Measurements from ENCODE around the gene CGN.

CGN gene

DNA sequence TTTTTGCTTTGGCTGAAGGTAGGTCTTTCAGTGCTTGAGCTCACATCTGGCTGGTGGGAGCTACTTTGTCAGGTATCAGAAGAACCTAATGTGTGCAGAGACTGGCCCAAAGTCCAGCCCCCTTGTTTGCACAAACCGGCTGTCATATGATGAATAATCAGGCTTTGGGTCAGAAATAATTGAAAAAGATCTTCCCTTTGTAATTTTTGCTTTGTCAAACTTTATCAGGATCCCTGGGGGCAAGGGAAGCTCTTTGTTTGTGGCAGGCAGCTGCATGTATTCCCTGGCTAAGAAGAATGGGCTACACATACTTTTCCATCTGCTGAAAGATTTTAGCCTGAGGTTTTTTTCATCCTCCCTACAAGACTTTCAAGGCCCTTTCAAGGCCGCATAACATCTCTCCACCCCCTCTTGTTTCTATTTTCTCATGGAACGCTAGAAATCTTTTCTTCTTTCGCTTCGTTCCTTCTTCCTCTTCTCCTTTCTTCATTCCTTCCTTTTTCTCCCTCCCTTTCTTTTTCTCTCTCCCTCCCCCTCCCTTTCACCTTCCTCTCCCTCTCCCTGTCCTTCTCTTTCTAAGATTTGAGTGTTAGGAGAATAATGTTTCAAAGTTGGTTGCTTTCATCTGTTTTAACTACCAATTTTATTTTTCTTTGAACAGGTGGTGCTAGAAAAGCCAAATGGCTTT is 54.5 kb downstream of the CGN start:
- no peak for DNase-seq (ENCODE audit: insufficient read length)
- TF ChIP-seq POLR2A (IDR thresholded peaks at IDR 0.05; ENCODE audit: low read depth, low read length) (no peak), POLR2AphosphoS5 (IDR thresholded peaks at IDR 0.05; ENCODE audit: low read depth, low read length) (no peak), TAF1 (IDR thresholded peaks at IDR 0.05; ENCODE audit: borderline replicate concordance, low read depth, low read length) (no peak)
- FAIRE-seq, result no peak

DNA sequence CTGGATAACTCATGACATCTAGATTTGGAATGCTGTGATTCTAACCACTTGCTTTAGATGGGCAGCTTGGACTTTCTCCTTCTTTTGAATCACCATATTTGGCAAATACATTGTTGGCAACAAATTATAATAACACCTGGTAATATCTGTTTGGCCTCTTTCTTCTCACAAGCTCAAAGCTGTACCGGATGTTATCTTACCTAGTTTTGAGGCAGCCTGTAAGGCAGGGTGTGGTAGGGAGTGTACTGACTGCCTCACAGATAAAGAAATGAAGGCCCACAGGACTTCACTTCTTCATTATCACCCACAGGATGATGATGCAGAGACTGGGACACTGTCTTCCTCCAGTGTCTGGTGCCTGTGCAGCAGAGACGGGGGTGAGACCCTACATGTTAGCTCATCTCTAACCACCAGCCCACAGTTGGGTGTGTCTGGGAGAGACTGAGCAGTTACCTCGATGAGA is 57.5 kb downstream of the CGN start:
- FAIRE-seq, result no peak
- DNase-seq (ENCODE audit: insufficient read length), result no peak
- TF ChIP-seq POLR2A (IDR thresholded peaks at IDR 0.05; ENCODE audit: low read depth, low read length) (no peak), TAF1 (IDR thresholded peaks at IDR 0.05; ENCODE audit: borderline replicate concordance, low read depth, low read length) (no peak), POLR2AphosphoS5 (IDR thresholded peaks at IDR 0.05; ENCODE audit: low read depth, low read length) (no peak)

DNA sequence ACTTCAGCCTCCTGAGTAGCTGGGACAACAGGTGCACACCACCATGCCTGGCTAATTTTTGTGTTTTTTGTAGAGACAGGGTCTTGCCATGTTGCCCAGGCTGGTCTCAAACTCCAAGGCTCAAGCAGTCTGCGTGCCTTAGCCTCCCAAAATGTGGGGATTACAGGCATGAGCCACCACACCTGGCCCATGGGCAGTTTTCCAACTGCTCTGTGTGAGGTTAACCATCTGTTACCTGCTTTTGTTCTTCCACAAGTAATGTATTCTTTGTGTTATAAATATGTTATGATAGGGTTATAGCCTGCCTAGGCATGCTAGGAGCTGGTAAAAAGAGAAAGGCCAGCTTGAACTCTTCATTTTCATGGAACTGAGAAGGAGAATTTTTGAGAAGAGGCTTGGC is 59.6 kb downstream of the CGN start:
- TF ChIP-seq POLR2AphosphoS5 (IDR thresholded peaks at IDR 0.05; ENCODE audit: low read depth, low read length), result no peak
- TF ChIP-seq TAF1 (IDR thresholded peaks at IDR 0.05; ENCODE audit: borderline replicate concordance, low read depth, low read length), result no peak
- no peak for TF ChIP-seq POLR2A (IDR thresholded peaks at IDR 0.05; ENCODE audit: low read depth, low read length)
- no peak for FAIRE-seq
- DNase-seq (ENCODE audit: insufficient read length), result no peak

GRCh38 chr1:151574575-151575529 is 63.7 kb downstream of the CGN start:
- FAIRE-seq (no peak), DNase-seq (ENCODE audit: insufficient read length) (peak; percentile 29)
- TF ChIP-seq POLR2A (IDR thresholded peaks at IDR 0.05; ENCODE audit: low read depth, low read length), result no peak
- TF ChIP-seq POLR2AphosphoS5 (IDR thresholded peaks at IDR 0.05; ENCODE audit: low read depth, low read length), result no peak

- FAIRE-seq, result no peak
- DNase-seq (ENCODE audit: insufficient read length), result no peak
Measured at GRCh38 chr1:151577173-151577572, 66.0 kb downstream of the CGN start.

DNA sequence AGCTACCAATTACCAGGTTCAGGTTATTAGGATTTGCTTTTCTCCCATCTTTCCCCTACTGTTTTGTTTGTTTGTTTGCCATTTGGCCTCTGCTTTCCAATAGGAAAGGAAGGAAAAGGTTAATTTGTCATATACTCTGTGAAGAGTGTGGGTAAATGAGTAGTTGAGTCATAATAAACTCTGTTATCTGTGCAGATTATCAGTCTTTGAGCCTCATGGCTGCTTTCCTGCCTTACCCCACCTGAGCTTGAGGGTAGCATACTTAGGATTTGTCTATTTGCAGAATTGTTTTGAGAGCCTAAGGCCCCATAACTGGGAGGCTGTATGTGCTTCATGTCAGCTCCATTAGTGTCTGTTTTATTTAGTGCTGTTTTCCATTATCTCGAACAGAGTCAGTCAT is 67.8 kb downstream of the CGN start:
- DNase-seq (ENCODE audit: insufficient read length) (no peak), FAIRE-seq (no peak)
- no peak for TF ChIP-seq POLR2A (IDR thresholded peaks at IDR 0.05; ENCODE audit: low read depth, low read length)

More at GRCh38 chr1:151577173-151577572, 66.0 kb downstream of the CGN start:
- no peak for TF ChIP-seq POLR2A (IDR thresholded peaks at IDR 0.05; ENCODE audit: low read depth, low read length)

DNA sequence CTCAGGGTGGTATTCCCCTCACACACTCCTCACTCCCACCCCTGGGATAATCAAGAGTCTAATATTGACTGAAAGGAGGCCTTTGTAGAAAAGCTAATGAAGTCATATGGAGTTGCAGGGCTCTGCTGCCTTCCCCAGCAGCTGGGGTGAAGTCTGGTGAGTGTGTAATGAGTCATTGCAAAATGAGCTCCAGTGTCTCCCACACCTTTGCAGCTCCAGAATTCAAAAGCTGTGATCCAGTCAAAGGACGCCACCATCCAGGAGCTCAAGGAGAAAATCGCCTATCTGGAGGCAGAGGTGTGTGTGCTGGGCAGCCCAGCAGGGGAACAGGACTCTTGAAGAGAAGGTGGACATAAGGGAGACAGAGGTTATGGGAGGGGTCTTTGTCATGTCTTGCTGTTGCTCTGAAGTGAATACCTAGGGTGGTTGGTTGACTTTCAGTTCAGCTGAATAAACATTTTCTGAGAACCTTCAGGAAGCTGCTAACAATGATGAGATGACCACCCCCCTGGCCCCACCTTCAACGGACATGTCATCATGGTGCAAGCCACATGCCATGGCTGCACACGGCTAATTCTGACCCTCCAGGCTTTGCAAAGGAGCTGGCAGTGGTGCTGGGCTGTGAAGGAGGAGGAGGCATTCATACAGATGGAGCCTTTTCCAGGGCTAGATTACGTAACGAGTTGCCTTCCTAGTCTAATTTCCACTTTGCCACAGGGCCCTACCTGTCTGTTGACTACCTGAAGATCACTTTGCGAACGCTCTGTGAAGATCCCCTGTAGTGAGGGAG is 68.4 kb downstream of the CGN start:
- DNase-seq (ENCODE audit: insufficient read length) (no peak), FAIRE-seq (no peak)
- TF ChIP-seq POLR2A (IDR thresholded peaks at IDR 0.05; ENCODE audit: low read depth, low read length), result no peak
- TF ChIP-seq POLR2AphosphoS5 (IDR thresholded peaks at IDR 0.05; ENCODE audit: low read depth, low read length), result no peak
- TF ChIP-seq TAF1 (IDR thresholded peaks at IDR 0.05; ENCODE audit: borderline replicate concordance, low read depth, low read length), result no peak

DNA sequence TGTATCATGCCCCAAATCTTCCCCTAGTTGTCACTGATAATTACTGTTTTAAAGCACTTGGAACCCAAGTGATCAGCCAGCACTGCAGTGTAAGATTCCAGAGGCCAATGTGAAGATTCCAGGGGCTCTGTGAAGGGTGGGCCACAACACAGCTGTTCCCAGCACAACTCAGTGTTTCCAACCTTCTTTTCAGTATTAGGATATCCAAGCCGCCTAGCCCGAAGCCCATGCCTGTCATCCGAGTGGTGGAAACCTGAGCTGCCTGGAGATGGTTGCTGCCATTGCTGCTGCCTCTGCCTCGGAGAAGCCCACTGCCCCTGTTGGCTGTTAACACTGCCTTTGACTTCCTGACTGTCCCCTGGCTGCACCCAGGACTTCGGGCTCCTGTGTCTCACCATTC is 70.3 kb downstream of the CGN start:
- DNase-seq (ENCODE audit: insufficient read length) (no peak), FAIRE-seq (no peak)
- TF ChIP-seq POLR2A (IDR thresholded peaks at IDR 0.05; ENCODE audit: low read depth, low read length) (no peak), TAF1 (IDR thresholded peaks at IDR 0.05; ENCODE audit: borderline replicate concordance, low read depth, low read length) (no peak), POLR2AphosphoS5 (IDR thresholded peaks at IDR 0.05; ENCODE audit: low read depth, low read length) (no peak)

- FAIRE-seq (no peak), DNase-seq (ENCODE audit: insufficient read length) (no peak)
- TF ChIP-seq POLR2AphosphoS5 (IDR thresholded peaks at IDR 0.05; ENCODE audit: low read depth, low read length) (no peak), TAF1 (IDR thresholded peaks at IDR 0.05; ENCODE audit: borderline replicate concordance, low read depth, low read length) (no peak), POLR2A (IDR thresholded peaks at IDR 0.05; ENCODE audit: low read depth, low read length) (no peak)
Measured at GRCh38 chr1:151581921-151582320, 70.7 kb downstream of the CGN start.

DNA sequence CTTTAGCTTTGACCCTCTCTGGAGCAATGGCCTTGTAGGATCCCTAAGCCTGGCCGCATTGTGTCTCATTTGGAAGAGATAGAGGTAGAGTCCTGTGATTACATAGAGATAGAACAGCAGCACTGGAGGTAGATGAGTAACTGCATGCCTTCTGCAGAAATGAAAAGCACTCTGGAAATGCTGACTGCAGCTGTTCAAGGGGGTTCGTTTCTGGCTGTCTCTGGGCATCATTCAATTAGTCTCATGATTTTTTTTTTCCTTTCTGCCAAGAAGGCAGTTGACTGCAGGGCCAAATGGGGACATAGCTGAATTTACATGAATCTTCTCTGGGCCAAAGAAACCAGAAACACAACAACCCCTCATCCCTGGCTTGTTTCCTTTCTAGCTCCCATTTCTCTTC is 72.6 kb downstream of the CGN start:
- TF ChIP-seq POLR2AphosphoS5 (IDR thresholded peaks at IDR 0.05; ENCODE audit: low read depth, low read length) (no peak), TAF1 (IDR thresholded peaks at IDR 0.05; ENCODE audit: borderline replicate concordance, low read depth, low read length) (no peak), POLR2A (IDR thresholded peaks at IDR 0.05; ENCODE audit: low read depth, low read length) (no peak)
- no peak for DNase-seq (ENCODE audit: insufficient read length)
- FAIRE-seq, result no peak

DNA sequence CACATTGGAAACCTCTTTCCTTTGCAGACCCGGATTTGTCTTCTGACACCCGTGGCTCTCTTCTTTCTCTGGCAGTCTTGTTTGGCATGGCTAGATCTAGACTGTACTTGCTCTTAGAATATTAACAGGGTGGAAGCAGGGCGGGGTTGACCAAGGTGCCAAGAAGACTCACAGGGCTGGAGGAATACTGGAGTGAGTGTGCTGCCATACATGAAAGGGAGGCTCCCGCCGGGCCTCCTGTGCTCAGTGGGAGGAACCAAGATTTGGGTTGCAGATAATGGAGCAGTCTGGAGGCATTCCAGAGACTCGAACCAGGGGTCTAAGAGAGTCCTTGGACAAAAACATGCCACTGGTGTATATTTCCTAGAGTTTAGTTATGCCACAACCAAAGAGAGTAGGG is 73.1 kb downstream of the CGN start:
- FAIRE-seq (no peak), DNase-seq (ENCODE audit: insufficient read length) (no peak)
- TF ChIP-seq POLR2A (IDR thresholded peaks at IDR 0.05; ENCODE audit: low read depth, low read length) (no peak), POLR2AphosphoS5 (IDR thresholded peaks at IDR 0.05; ENCODE audit: low read depth, low read length) (no peak), TAF1 (IDR thresholded peaks at IDR 0.05; ENCODE audit: borderline replicate concordance, low read depth, low read length) (no peak)

Measured in GM12892 (cell line).